GM18520 (cell line): Measurements from ENCODE around the gene ANAPC16.
"Not testable (repeated sequence)": the region's sequence is repeated elsewhere in the genome, so short reads cannot be mapped to it uniquely, and the experiment has no call there.

Source experiments
- ATAC-seq: cut with Tn5 transposase; IDR thresholded peaks from one replicate; pipeline ENCODE4 v1.9.1; 2021; ENCODE audit not compliant: unreplicated experiment

Gene ANAPC16

GRCh38 chr10:72211381-72211780, 4.4 kb upstream of the ANAPC16 start:
- ATAC-seq = not testable (repeated sequence)

- ATAC-seq = not testable (repeated sequence)
These were observed 4.0 kb upstream of the ANAPC16 start for GRCh38 chr10:72211832-72212231.

- ATAC-seq = no peak
These were observed 2.5 kb downstream of the ANAPC16 start for GRCh38 chr10:72218325-72218724.

GRCh38 chr10:72218726-72219125, 2.9 kb downstream of the ANAPC16 start:
- no peak for ATAC-seq

- ATAC-seq = no peak
These were observed 3.5 kb downstream of the ANAPC16 start for GRCh38 chr10:72219235-72219814.

GRCh38 chr10:72220637-72221036, 4.8 kb downstream of the ANAPC16 start:
- no peak for ATAC-seq

- ATAC-seq = no peak
These were observed 5.5 kb downstream of the ANAPC16 start for GRCh38 chr10:72221278-72221677.

- ATAC-seq = no peak
These were observed 7.9 kb downstream of the ANAPC16 start for GRCh38 chr10:72223743-72224101.

- not testable (repeated sequence) for ATAC-seq
These were observed 8.4 kb downstream of the ANAPC16 start for GRCh38 chr10:72224191-72224590.

- no peak for ATAC-seq
These were observed 10.7 kb downstream of the ANAPC16 start for GRCh38 chr10:72226418-72227027.

GRCh38 chr10:72227826-72228225, 12.0 kb downstream of the ANAPC16 start:
- ATAC-seq = no peak

- ATAC-seq = no peak
These were observed 12.5 kb downstream of the ANAPC16 start for GRCh38 chr10:72228318-72228751.

GRCh38 chr10:72229261-72230251, 13.7 kb downstream of the ANAPC16 start:
- no peak for ATAC-seq

- no peak for ATAC-seq
These were observed 17.8 kb downstream of the ANAPC16 start for GRCh38 chr10:72233621-72234020.

GRCh38 chr10:72234560-72235095, 18.8 kb downstream of the ANAPC16 start:
- no peak for ATAC-seq

GRCh38 chr10:72235544-72236279, 19.9 kb downstream of the ANAPC16 start:
- ATAC-seq = no peak

GRCh38 chr10:72238392-72239175, 22.8 kb downstream of the ANAPC16 start:
- ATAC-seq = no peak

GRCh38 chr10:72239409-72239808, 23.6 kb downstream of the ANAPC16 start:
- no peak for ATAC-seq

GRCh38 chr10:72240371-72240770, 24.6 kb downstream of the ANAPC16 start:
- ATAC-seq = no peak

GRCh38 chr10:72241691-72242252, 26.0 kb downstream of the ANAPC16 start:
- ATAC-seq = no peak
